NCI-H2107 treated with DMSO at 0.1 percent for 48 hours (cell line): Measurements from ENCODE around the gene CMTM1.

Source experiments
- DNase-seq: peaks from one replicate; lab custom pipeline; 2025; ENCODE audit not compliant: unreplicated experiment; lab: John Stamatoyannopoulos, UW

CMTM1 gene, protein sequence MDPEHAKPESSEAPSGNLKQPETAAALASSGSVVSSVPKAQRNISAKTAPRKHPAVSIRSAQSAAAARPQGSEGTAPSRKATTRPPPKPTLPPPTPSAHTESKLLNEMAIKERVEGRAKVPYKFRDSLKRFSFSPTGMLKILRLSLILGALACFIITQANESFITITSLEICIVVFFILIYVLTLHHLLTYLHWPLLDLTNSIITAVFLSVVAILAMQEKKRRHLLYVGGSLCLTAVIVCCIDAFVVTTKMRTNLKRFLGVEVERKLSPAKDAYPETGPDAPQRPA

DNA sequence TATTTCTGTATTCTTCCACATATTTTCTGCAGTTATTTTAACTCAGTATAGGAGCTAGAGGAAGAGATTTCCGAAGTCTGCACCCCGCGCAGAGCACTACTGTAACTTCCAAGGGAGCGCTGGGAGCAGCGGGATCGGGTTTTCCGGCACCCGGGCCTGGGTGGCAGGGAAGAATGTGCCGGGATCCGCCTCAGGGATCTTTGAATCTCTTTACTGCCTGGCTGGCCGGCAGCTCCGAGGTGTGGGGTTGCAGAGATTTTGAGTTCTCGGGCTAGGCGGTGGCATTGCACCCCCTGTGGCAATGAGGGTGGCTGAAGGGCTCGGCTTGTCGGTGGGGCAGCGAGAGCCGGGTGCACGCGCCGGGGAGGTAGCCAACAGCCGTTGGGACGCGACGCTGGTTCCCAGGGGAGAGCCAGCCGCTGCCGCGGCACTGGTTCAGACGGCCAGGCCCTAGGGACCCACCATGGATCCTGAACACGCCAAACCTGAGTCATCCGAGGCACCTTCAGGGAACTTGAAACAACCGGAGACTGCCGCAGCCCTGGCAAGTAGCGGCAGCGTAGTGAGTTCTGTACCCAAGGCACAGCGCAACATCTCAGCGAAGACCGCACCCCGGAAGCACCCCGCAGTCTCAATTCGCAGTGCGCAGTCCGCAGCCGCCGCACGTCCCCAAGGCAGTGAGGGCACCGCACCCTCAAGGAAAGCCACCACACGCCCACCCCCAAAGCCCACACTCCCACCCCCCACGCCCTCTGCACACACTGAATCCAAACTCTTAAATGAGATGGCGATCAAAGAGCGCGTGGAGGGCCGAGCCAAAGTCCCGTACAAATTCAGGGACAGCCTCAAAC is at the start of gene CMTM1:
Gene CMTM1 (plus strand): TSS at position 389 of the 851 bp plus-strand sequence. CDS start 75 bp downstream, at position 464.
- DNase-seq, result no peak

DNA sequence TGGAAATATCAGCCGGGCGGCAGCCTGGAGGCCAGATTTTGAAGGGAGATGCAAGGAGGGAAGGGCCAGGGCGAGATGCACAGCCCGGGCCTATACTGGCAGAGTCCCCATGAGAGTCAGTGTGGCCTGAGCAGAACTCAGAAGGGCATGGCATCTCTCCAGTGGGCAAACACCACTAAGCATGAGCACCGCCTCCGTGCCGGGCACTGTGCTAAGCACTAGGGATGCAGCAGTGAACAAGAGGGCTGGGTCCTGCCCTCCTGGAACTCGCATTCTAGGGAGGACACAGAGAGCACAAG is 49.8 kb upstream of the CMTM1 start:
- no peak for DNase-seq

DNA sequence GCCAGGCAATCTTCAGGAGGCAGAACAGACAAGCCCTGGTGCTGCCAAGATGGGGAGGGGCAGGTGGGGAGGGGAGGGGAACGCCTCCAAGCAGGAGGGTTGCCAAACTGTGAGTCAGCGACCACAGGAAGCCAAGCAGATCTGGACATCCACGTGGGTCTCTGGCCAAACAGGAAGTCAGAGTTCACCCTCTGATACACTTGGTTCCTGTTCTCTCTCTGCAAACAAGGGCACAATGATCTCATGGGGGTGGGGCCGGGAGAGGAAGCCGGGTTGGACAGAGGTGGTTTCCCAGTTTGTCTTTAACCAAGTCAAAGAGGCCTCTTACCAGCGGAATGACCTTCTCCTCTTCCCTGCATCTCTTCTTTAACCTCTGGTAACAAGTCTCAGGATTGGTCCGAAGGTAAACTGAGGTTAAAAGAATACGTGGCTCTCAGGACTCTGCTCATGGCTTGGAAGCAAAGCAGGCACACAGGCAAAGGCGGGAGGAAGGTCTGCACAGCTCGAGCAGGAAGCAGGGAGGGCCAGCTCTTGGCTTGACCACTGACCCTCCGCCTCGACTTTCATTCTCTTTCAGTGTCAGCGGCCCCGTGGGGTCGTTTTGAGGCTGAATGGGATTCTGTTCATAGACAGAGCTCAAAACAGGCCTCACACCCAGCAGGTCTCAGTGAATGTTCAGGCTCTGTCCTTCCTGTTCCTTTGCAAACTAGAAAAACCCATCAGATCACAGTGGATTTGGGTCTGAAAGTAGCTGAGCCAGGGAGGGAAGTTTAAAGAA is 49.2 kb upstream of the CMTM1 start:
- DNase-seq, result no peak

DNA sequence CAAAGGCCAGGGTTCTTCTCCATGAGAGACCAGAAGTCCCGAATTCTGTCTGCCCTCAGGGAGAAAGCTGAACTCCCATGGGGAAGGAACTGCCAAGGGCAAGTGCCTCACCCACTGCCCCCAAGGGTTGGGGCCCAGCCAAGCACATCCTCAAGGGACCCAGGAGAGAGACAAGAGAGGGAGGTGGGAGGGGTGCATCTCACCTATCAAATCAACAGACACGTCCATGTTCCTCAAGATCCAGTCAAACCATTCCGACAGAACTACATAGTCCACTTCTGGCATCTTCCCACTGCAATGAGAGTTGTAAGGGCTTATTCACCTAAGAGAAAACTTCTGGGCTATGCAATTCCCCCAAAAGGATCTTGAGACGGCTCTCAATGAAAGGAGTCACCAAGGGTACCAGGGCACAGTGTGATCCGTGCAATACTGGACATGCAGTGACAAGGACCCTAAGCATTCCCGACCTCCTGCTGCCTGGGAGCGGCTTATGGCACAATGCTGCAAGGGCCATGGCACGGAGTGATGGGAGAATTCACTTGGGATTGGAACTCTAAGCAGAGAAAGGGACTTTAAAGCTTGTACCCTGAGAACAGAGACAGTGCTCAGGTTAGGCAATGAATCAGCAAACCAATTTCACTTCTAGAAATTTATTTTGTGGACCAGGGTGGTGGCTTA is 48.5 kb upstream of the CMTM1 start:
- DNase-seq, result no peak

DNA sequence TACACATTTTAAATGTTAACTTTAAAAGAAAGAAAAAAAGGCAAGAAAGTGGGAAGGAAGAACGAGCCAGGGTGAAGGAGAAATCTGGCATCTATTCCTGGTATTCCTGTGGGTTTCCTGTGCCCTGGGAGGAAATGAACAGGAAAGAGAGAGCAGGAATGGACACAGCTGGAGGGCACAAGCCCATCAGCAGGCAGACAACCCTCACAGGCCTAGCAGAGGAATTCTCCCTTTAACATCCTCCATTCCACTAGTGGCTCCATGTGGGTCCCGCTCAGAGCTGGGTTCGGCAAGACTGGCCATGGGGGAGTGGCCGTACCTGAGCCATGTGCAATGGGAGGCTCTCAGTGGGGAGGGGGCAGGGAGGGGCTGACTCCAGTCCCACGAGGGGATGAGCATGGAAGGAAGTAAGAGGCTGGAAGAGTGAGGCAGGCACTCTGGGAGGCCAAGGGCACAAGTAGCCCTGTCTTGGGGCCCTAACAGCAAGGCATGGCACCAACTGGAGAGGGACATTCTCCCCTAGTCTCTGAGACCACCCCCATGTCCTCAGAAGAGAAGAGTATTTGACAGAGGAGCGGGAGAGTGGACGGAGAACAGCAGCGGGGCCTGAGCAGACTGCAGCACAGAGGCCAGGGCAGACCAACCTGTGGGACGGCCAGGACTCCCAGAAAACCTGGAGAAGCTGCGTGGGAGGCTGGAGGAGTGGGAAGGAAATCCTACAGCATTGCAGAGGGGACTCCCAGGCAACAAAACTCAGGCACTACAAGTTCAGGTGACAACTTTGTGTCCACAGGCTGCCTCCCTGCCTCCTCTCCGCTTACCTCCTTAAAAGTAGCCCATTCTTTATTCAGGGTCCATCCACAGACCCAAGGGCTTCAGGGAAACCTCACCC is 46.5 kb upstream of the CMTM1 start:
- no peak for DNase-seq

DNA sequence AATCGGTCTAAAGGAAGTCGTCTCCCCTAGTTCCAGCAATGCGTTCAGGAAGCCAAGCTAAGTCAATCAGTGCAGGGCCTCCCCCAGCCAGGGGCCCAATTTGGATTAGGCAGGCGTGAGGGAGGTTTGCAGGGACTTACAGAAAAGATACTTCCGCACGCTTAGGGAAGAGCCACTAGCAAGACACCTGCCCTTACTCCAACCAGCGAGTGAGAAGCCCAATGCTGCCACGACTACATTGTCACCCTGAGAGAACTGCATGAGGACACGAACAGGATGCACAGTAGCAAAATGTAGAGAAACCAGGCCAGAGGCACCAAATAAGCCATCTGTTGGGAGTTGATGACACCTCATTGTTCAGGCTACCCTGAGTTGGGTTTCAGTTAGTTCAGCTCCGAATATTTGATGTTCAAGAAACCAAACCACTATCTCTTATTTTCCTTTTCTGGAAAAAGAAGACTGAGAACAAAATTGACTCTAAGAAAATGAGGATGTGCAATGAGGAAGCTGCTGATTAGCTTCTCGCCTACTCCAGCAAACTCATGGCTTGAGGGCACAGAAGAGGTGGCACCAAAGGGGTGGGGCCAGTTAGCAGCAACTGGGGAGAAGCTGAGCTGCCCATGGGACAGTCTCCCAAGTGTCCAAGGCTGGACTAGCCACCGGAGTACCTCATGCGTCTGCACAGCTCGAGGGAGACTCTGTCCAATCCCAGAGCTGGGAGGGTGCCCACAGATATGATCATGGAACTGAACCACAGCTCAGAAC is 45.7 kb upstream of the CMTM1 start:
- no peak for DNase-seq

DNA sequence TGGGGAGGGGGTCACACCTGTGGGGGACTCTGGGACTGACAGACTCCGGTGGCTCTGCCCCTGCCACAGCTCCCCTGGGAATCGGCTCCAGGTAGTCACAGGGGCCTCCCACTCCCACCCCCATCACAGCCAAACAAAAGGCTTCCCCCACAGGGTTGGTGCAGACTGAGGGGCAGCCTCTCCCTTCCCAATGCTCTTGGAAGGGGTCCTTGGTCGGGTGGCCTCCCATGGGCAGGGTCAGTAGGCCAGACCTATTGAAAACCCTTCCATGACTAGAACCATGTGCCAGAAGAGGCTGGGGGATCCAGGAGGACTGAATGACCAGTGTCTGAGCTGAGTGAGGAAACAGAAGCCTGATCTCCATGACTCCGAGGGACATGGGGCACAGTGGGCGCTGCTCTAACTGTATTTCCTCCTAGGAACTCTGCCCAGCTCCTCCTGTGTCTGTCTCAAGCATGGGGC is 45.0 kb upstream of the CMTM1 start:
- DNase-seq, result no peak

DNA sequence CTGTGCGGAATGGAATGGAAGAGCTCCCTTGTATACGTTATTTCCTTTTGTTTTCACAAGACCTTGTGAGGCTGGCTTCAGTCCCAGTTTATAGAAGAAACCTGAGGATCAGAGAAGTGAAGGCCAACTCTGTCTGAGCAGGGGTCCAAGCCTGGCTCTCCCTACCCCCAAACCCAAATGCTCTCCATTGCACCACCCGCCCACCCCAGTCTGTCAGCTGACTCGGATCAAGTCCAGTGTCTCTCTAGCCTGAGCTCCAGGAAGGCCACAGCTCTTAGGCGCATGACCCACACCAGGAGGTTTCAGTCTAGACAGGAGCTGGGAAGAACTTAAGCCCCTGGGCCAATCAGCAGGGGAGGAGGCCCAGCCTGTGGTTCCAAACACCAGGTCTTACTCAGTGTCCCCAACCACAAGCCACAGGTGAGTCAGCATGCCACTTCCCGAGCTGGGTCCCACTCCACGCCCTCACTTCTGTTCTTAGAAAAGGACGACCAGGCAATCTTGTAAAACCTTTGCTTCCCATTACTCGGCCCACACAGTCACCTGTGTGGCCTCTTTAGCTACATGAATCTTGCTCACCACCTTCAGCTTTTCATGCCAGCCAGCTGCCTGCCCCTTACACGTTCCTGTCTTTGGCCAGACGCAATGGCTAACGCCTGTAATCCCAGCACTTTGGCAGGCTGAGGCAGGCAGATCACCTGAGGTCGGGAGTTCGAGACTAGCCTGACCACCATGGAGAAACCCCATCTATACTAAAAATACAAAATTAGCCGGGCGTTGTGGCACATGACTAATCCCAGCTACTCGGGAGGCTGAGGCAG is 44.1 kb upstream of the CMTM1 start:
- DNase-seq, result no peak

DNA sequence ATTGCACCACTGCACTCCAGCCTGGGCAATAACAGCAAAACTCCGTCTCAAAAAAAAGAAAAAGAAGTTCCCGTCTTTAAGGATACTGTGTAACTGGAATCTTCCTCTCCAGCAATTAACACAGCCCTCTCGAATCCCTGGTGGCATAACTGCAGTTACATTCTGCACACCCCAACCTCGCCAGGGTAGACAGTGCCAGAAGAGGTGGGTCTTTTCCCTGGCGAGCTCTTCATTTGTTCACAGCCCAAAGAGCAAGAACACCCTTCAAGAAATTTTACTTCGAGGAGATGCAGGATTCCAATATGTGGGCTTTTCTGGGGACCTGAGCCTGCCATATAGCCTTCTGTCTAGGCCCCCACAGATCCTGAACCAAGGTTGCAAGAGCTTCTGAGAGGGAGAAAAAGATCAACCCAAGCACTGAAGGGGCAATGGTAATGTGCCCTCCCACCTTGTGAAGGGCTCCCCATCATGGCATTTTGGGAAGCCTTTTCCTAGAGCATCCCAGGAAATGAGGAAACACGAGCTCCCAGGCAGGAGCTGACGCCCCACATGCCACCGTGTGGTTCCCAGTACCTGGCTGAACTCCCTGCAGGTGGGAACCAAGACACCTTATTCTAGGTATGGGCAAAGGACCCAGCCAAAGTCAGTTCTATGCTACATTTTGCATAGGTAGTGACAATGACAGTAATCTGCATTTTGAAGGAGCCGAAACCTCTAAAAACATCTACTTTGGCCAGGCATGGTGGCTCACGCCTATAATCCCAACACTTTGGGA is 43.2 kb upstream of the CMTM1 start:
- no peak for DNase-seq

DNA sequence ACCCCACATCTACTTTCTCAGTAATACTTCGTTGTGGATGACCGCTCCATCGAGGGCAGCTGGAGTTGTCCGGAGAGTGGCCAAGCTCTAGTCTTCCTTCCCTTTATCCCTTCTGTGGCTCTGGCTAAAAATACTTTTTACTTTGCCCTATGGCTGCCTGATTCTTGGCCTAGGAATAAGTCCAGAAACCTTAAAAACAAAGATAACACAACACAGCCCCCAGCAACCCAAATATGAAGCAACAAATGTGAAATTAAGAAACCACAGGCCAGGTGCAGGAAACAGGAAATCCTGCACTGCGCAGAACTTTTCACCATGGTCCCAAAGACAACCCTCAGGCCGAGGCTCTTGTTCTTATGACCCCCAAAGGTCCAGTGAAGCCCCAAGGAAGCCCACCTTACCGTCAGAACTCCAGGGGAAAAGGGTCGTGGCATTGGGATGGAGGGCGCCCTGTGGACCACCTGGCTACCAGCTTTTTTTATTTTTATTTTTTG is 42.3 kb upstream of the CMTM1 start:
- DNase-seq, result no peak

DNA sequence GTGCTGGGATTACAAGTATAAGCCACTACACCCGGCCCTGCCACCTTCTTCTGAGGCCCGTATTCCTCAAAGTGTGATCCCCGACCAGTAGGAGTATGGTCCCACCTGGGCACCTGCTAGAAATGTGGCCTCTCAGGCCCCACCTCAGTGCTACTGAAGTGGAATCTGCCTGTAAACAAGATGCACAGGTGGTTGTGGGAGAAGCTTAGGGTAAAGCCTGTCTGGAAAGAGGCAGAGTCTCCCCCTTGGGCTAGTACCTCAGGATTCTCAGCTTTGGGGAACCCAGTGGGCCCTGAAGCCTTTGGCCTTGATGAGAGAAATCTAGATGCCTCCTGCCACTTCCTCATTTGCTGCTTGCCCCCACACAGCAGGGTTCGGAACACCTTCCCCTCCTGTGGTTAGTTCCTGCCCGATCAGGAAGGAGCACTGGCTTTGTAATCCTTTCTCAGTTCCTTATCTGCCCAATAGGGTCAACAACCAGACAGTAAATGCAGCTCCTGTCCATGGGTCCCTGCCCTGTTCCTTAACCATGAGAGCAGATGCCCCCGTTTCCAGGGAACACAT is 41.6 kb upstream of the CMTM1 start:
- DNase-seq, result no peak

DNA sequence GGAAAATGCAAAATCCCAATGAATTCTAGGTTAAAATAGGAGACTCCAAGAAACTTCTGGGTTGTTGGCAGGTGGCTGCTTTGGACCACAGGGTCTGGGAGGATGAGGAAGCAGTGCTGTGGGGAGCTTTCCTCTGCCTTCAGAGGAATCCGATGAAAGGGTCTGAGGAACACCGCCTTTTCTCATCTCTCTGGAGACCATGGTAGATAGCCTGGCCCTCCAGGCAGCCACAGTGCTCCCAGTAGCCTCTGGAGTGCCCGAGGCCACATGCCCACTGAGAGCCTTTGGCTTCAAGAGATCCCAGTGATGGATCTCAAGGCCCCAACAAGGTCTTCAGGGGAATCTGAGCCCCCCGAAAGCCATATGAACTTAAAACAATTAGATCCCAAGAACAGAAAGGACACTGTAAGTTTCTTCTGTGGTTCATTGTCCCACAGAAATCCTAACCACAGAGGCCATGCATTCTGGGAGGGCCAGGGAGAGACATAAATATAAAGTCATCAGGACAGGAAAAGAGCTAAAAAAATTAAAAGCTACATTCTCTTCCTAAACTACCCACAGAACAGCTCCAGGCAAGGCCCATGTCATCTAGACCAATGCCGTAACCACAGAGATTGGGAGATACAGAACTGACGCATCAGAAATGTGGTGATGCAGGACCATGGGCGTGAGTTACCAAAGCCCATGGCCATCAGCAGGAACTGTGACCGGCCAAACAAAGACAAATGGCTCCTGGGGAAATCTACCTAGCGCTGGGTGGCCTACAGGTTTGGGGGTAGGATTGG is 40.7 kb upstream of the CMTM1 start:
- DNase-seq, result no peak

DNA sequence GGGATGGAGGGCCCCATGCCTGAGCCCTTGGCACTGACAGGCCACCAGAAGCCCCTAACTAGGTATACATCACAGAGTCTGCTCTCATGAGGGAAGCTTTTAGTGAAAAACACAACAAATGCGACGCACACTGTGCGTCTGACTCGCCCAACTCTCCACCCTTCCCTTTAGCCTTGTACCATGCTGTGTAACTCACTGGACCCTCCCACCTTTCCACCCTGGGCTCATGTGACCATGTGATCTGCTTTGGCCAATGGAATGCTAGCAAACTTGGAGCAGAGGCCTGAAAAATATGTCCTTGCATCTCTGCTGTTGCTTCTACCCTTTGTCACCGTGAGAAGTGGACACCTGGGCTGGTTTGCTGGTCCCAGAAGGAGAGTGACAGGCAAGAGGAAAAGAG is 37.9 kb upstream of the CMTM1 start:
- no peak for DNase-seq

DNA sequence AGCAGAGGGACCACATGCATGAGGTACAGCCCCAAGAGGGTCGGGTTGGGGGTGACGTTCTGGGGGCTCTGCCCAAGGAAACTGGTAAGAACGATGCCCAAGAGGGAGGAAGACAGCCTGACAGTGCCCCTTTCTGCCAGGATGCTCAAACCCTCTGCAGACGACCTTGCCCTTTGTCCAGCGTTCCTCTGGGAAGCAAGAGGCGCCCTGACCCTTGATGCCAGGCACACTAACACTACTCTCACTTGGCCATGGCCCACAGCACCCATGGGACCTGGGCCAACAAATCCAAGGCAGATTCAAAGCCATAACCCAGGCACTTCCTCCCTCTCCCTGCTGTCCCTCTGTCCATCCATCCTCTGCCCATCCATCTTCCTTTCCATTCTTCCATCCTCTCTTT is 36.8 kb upstream of the CMTM1 start:
- DNase-seq, result no peak

DNA sequence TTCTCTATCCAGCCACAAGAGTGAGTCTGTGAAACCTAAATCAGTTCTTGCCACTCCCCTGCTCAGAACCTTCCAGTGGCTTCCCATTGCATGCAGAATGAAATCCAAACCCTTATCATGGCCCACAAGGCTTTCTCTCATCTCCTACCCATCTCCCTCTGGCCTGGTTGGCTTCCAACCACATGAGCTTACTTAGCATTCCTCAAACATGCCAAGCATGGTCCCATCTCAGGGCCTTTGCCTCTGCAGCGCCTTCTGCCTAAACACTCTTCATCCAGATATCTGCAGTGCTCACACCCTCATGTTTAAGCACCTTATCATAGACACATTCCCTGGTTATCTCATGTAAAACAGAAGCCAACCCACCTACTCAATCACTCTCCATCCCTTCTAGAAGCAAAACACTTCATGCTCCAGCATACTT is 31.9 kb upstream of the CMTM1 start:
- DNase-seq, result no peak

DNA sequence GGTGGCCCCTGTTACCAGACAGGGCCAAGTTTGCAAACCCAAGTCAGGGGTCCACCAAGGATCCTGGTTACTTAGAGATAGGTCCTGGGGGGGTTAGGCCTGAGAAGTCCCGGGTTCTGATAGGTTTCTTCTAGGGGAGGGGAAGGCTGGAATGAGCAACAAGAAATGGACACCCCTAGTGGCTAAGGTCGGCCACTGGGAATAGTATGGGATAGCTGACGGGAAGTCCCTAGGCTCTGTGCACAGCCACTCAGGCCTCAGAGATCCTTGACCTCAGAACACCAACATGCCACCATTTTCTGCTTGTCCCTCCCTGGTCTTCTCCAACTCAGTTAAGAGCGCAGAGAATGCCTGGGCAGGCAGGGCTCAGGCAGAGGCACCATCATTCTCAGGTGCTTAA is 29.7 kb upstream of the CMTM1 start:
- DNase-seq, result no peak

DNA sequence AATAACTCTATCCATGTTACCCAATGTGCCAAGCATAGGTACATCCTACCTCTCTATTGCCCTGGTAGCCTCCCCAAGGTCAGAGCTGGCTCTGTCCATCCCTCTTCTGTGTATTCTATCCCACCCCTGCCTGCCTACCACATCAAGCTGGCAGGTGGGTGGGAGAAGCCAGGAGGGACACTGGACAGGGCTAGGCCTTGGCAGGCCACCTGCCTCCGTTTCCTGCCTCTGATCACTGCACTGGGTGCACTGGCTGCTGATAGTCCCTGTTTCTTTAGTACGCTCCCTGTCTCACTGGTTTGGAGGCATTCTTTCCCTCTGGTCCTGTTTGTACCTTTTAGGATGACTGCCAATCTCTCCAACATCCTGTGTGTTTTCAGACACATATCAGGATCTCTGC is 29.0 kb upstream of the CMTM1 start:
- no peak for DNase-seq
